IMR-90 (cell line): ENCODE results near the gene VPS18. TPM values are rescaled to one million over a fixed set of nuclear protein-coding genes. Genes with fewer than 3 reads are reported as not detected.

ENCODE experiments used
- CEBPB ChIP-seq: IDR thresholded peaks from 2 replicates; pipeline ENCODE4 v1.6.1; 2012; ENCODE audit warnings: low read depth, low read length, improper control_type of control experiment
- NFE2L2 ChIP-seq: fragments of 150-350 bp; IDR thresholded peaks from 2 replicates; pipeline ENCODE4 v1.6.1; 2016; ENCODE audit warnings: low read depth, mild to moderate bottlenecking, low read length
- POLR2A ChIP-seq: IDR thresholded peaks from 2 replicates; pipeline ENCODE4 v1.6.1; 2012; ENCODE audit warnings: mild to moderate bottlenecking, low read depth, low read length
- RCOR1 ChIP-seq: IDR thresholded peaks from 2 replicates; pipeline ENCODE4 v1.6.1; 2012; ENCODE audit warnings: mild to moderate bottlenecking, low read length, improper control_type of control experiment; ENCODE audit not compliant: insufficient replicate concordance
- polyA plus RNA-seq, 3 experiments: library from polyadenylated mRNA; depleted of rRNA; stranded (reverse); fragments of >200 nt; gene quantifications; 2 replicates each; pipeline ENCODE4 v1.2.3, GENCODE V29; 2012; ENCODE audit warnings: low replicate concordance in 1 of 3
- total RNA-seq: library from RNA; depleted of rRNA; stranded (reverse); fragments of >200 nt; gene quantifications from 2 replicates; pipeline ENCODE4 v1.2.3, GENCODE V29; 2012
- TF ChIP-seq, protein P1 (sequence below): fragments of 150-350 bp; IDR thresholded peaks from 2 replicates; pipeline ENCODE4 v1.6.1; 2016; ENCODE audit warnings: low read depth, mild to moderate bottlenecking, low read length, moderate library complexity, borderline replicate concordance

Gene VPS18
- total and polyA plus RNA-seq, 2 of the 4 experiments (the other 2 are of a cell fraction): 19.3 to 32.3 TPM

DNA sequence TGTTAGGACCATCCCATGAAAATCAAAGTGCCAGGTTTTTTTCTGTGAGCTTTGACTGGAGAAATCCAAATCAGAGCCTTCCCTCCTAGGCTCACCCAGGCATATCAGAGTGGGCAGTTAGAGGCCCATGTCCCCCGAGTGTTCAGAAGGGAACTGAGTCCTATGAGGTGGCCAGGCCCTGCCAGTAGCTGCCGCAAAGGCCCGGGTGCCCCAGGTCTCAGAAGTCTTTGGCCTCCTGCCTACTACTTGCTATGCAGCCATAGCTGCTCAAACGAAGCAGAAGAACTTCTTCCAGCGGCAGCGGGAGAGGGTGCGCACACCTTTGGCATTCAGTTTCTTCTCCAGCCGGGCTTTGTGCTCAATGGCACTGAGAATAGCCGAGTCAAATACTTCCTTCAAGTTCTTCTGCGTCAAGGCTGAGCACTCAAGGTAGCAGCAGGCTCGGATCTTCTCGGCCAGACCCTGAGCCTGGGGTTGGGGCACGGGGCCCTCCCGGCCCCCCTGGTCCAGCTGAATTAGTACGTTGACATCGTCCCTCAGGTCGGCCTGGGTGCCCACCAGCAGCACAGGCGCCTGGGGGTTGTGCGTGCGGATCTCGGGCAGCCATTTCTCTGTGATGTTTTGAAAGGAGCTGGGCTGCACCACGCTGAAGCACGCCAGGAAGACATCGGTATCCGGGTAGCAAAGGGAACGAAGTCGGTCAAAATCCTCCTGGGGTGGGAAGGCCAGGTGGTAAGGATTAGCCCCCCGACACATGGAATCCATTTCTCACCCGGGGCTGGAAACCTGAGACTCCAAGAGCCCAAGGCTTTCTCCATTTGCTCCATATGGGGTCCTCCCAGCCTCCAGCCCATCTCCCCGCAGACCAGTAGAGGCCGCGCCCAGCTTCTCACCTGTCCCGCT, 21.2 kb upstream of the VPS18 start (continued):
- TF ChIP-seq NFE2L2 (no peak), CEBPB (no peak), POLR2A (no peak), RCOR1 (no peak)
- TF ChIP-seq, protein P1, sequence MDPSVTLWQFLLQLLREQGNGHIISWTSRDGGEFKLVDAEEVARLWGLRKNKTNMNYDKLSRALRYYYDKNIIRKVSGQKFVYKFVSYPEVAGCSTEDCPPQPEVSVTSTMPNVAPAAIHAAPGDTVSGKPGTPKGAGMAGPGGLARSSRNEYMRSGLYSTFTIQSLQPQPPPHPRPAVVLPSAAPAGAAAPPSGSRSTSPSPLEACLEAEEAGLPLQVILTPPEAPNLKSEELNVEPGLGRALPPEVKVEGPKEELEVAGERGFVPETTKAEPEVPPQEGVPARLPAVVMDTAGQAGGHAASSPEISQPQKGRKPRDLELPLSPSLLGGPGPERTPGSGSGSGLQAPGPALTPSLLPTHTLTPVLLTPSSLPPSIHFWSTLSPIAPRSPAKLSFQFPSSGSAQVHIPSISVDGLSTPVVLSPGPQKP: no peak
